Measurements from ENCODE around the gene CTSV. TPM values are rescaled to one million over a fixed set of nuclear protein-coding genes. Genes with fewer than 3 reads are reported as not detected.
A peak's percentile ranks its signal among the peaks of the same experiment; 100 is the strongest.

Gene CTSV
- total and polyA plus RNA-seq, 11 donors: 0.22 to 0.91 (median 0.44) TPM; not detected in 7

DNA sequence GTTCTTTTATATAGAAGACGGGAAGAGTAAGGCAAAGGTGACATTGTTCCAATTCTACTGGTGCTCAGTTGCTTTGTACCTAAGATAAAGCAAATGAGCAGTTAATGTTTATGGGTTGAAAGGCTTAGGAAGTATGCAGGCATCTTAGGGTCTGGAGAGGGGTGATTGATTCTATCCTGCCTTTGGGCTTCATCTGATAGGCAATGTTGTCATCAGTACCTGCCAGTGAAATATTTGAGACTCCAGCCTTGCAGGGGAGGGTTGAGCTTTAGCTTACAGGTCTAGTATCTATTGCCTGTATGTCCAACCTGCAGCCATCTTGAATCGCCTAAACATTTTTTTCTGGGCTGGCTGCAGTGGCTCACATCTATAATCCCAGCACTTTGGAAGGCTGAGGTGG, 13.8 kb upstream of the CTSV start:
- no peak for DNase-seq
- no peaks in the 10 kb centered on the region for H3K36me3 ChIP-seq
- ATAC-seq: no peak
- peaks cover 0 to 21% (median under 1%) of the 10 kb centered on the region in 9 donors for H3K27me3 ChIP-seq
- no peaks in the 10 kb centered on the region for H3K9me3 ChIP-seq
- no peak overlapping the region for H3K4me3 ChIP-seq
- intact Hi-C loops (cut with DNase I): no loop called here
- no peaks in the 10 kb centered on the region for H3K4me1 ChIP-seq
- TF ChIP-seq POLR2A (IDR thresholded peaks at IDR 0.05): no peak
- TF ChIP-seq, protein P1, sequence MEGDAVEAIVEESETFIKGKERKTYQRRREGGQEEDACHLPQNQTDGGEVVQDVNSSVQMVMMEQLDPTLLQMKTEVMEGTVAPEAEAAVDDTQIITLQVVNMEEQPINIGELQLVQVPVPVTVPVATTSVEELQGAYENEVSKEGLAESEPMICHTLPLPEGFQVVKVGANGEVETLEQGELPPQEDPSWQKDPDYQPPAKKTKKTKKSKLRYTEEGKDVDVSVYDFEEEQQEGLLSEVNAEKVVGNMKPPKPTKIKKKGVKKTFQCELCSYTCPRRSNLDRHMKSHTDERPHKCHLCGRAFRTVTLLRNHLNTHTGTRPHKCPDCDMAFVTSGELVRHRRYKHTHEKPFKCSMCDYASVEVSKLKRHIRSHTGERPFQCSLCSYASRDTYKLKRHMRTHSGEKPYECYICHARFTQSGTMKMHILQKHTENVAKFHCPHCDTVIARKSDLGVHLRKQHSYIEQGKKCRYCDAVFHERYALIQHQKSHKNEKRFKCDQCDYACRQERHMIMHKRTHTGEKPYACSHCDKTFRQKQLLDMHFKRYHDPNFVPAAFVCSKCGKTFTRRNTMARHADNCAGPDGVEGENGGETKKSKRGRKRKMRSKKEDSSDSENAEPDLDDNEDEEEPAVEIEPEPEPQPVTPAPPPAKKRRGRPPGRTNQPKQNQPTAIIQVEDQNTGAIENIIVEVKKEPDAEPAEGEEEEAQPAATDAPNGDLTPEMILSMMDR (IDR thresholded peaks at IDR 0.05): no peak
- 64 to 70% (median 70%) methylated on average over 2 of the region's 2 CpGs for WGBS, 4 donors
- no peak overlapping the region for H3K27ac ChIP-seq

DNA sequence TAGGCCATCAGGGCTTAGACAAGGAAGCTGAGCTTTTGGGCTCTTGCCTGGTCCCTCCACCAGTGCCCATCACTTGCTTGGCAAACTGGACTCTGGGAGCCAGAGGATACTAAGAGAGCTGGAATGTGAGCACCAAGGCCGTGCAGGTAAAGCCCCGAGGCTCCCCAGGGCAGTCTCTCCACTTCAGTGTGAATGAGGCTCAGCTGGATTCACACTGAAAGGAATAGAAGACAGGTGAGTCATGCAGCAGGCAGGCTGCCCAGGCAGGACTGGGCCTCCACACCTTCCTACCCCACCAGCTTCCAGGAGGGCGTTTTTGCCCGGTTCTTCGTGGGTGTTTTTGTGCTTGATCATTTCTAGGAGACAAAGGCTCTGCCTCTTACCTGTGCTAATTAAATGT, 7.3 kb upstream of the CTSV start:
- Histone ChIP-seq H3K27ac (no peak overlapping the region), H3K9me3 (peaks cover 0 to 6% (median 0%) of the 10 kb centered on the region in 12 donors), H3K36me3 (no peaks in the 10 kb centered on the region), H3K4me1 (no peaks in the 10 kb centered on the region), H3K27me3 (peaks cover 0 to 5% (median 0%) of the 10 kb centered on the region in 9 donors), H3K4me3 (no peak overlapping the region)
- intact Hi-C loops (cut with DNase I): no loop called here
- no peak for DNase-seq
- no peak for TF ChIP-seq POLR2A (IDR thresholded peaks at IDR 0.05)
- TF ChIP-seq, protein P1 (IDR thresholded peaks at IDR 0.05): no peak
- ATAC-seq: peak in 2 of 4 donors; percentile 36 to 53
- 60 to 63% (median 62%) methylated on average over 5 of the region's 5 CpGs for WGBS, 4 donors

GRCh38 chr9:97045300-97045699, 6.4 kb upstream of the CTSV start:
- intact Hi-C loops (cut with DNase I): no loop called here
- WGBS, 4 donors: 68 to 76% (median 73%) methylated on average over 5 of the region's 5 CpGs
- H3K27me3 ChIP-seq: peaks cover 0 to 5% (median 0%) of the 10 kb centered on the region in 9 donors
- H3K4me1 ChIP-seq: no peaks in the 10 kb centered on the region
- ATAC-seq: no peak
- H3K27ac ChIP-seq: no peak overlapping the region
- H3K36me3 ChIP-seq: no peaks in the 10 kb centered on the region
- no peak for TF ChIP-seq POLR2A (IDR thresholded peaks at IDR 0.05)
- TF ChIP-seq, protein P1 (IDR thresholded peaks at IDR 0.05): no peak
- DNase-seq: no peak
- H3K4me3 ChIP-seq: no peak overlapping the region
- H3K9me3 ChIP-seq: peaks cover 0 to 6% (median 0%) of the 10 kb centered on the region in 12 donors

DNA sequence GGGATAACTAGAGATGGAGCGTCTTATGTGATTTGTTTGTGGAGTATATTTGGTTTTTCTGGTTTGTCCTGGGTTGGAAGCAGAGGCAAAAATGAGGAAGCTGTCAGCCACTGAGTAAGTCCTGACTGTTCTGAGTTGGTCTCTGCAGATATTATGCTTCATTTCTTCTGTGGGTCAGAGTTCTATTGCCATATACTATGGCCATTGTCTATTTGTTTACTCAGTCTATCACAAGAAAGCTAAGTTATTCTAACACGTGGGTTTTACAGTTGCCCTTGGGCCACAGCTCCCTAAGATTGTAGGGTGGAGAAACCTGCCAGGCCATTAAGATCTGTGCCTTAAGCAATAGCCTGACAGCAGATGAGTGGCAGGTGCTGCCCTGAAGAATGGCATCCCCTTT, 3.0 kb upstream of the CTSV start:
- peaks cover 0 to 30% (median 7%) of the 10 kb centered on the region in 9 donors for H3K27me3 ChIP-seq
- intact Hi-C loops (cut with DNase I): no loop called here
- H3K4me1 ChIP-seq: peaks cover 0 to 14% (median 2%) of the 10 kb centered on the region in 12 donors
- no peaks in the 10 kb centered on the region for H3K36me3 ChIP-seq
- H3K9me3 ChIP-seq: peaks cover 0 to 6% (median 0%) of the 10 kb centered on the region in 12 donors
- H3K27ac ChIP-seq: no peak overlapping the region
- TF ChIP-seq POLR2A (IDR thresholded peaks at IDR 0.05): no peak
- TF ChIP-seq, protein P1 (IDR thresholded peaks at IDR 0.05): no peak
- ATAC-seq (no peak), DNase-seq (no peak)
- no peak overlapping the region for H3K4me3 ChIP-seq
- WGBS, 4 donors: 50 to 65% (median 54%) methylated on average over 2 of the region's 2 CpGs
